NCI-H2196 treated with DMSO at 0.1 percent for 48 hours (cell line): ENCODE measurements around the gene DOK6.
"Not testable (repeated sequence)": the region's sequence is repeated elsewhere in the genome, so short reads cannot be mapped to it uniquely, and the experiment has no call there.

Experiments used
- DNase-seq: peaks from one replicate; lab custom pipeline; 2025; ENCODE audit not compliant: unreplicated experiment; lab: John Stamatoyannopoulos, UW

Gene DOK6

GRCh38 chr18:69853051-69853450 is 452.4 kb downstream of the DOK6 start:
- no peak for DNase-seq

GRCh38 chr18:69854455-69854854 is 453.8 kb downstream of the DOK6 start:
- no peak for DNase-seq

DNA sequence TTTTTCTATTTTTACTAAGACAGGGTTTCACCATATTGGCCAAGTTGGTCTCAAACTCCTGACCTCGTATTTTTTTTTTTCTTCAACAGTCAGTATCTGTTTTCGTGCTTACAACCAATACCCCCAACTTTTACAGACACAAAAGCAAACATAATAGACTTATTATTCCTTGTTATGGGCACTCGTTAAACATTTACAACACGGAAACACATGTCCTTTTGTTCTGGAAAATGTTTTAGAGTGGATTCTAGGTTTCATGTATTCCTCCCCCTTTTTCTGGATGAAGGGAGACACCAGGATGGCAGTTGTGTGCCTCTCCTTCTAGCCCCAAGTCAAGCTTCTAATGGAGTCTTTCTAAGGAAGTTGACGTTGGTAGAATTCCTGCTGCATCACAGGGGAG is 458.2 kb downstream of the DOK6 start:
- DNase-seq: no peak

GRCh38 chr18:69864802-69865201 is 464.1 kb downstream of the DOK6 start:
- not testable (repeated sequence) for DNase-seq

DNA sequence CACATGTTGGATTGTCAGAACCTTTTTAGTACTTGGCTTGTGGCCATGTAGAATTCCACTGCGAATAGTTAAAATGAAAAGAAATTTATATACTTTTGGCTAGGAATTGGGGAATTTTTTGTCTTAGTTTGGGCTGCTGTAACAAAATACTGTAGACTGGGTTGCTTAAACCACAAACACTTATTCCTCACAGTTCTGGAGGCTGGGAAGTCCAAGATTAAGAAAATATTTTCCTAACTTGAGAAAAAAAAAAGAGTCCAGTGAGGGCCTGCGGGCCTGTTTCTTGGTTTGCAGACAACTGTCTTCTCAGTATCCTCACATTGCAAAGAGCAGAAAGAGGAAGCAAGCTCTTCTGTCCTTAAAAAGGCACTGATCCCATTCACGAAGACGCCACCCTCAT is 465.1 kb downstream of the DOK6 start:
- no peak for DNase-seq

- DNase-seq: no peak
These were observed 465.5 kb downstream of the DOK6 start for GRCh38 chr18:69866212-69866611.

DNA sequence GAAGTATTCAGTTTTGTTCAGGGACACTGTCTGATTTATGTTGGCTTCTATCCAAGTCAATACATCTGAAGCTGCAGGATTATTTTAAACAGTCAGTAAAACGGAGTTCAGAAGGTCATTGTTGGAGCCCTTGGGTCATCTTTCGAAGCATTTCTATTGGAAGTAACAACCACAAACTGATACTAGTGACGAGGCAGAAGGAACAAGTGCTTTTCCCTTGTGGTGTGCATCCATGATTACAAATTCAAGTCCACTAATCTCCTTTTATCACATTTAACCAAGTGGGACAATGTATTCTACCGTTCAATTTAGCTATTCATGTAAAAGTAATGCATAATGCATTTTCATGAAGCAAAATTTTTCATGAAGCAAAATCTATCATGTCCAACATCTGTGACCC is 470.0 kb downstream of the DOK6 start:
- DNase-seq: no peak

GRCh38 chr18:69871363-69871762 is 470.7 kb downstream of the DOK6 start:
- no peak for DNase-seq

- no peak for DNase-seq
These were observed 472.0 kb downstream of the DOK6 start for GRCh38 chr18:69872661-69873060.

- DNase-seq: no peak
These were observed 473.4 kb downstream of the DOK6 start for GRCh38 chr18:69874058-69874457.

- no peak for DNase-seq
These were observed 475.8 kb downstream of the DOK6 start for GRCh38 chr18:69876490-69876889.

DNA sequence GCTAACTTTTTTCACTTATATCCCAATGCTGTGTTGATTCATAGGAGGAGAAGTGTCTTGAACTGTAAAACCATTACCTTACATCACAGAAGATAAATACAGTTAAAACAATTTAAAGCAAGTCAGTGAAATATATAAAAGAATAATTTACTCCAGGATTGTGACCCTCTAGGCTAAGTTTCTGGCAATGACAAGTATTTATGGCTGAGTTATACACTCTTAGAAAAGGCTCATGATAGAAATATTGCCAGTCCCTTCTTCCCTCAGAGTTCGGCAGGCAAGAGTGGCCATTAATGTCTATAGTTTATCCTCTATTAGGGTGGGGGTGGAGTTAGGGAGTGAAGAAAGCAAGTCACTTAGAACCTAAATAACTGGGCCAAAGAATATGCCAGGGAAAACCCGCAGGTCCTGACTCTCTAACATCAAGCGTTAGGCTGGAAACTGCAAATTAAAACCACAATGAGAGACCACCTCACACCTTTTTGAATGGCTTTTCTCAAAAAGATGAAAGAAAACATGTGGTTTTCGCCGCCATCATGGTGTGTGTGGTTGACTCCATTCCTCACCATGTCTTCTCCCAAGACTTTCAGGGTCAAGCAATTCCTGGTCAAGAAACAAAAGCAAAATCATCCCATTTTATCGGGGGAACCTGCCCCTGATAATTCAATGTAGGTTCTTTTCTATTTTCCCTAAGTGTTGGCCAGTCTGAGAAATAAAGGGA is 477.7 kb downstream of the DOK6 start:
- DNase-seq: no peak

DNA sequence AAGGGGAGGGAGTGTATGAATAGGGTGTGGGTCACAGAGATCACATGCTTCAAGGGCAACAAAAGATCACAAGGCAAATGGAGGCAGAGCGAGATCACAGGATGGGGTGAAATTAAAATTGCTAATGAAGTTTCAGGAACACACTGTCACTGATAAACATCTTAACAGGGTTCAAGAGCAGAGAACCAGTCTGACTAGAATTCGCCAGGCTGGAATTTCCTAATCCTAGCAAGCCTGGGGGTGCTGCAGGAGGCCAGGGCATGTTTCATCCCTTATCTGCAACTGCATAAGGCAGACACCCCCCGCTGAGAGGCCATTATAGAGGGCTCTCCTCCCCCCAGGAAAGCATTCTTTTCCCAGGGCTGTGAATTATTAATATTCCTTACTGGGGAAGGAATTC is 478.4 kb downstream of the DOK6 start:
- DNase-seq: not testable (repeated sequence)

- DNase-seq: no peak
These were observed 479.4 kb downstream of the DOK6 start for GRCh38 chr18:69880083-69880482.

DNA sequence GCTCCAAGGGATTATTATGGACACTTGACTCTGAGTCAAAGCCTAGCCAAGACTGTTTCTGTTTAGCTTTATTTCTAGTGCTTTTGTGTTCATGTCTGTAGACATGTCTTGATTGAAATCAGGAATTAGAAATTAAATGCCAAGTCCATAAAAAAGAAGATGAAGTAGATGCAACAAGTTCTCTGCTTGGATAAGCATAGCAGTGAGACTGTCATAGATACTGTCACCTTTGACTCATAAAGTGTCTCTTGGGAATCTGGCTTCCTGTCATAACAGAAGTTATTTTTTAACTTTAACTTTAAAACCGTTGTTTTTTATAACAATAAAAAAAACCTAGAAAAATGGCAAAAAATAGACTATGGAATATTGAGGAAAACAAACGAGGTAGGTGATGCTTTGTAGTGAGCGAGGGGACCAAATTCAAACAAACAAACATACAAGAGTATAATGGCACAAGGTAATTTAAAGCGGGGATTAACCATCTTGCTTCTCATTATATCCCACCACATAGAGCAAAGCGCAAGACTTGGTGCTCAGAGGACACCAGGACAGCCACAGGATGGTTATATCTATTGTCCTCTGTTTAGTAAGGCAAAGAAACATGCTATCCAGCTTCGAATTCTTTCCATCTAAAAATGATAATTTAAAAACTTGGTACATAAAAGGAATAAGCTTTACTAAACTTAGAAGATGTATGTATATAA is 482.4 kb downstream of the DOK6 start:
- no peak for DNase-seq

DNA sequence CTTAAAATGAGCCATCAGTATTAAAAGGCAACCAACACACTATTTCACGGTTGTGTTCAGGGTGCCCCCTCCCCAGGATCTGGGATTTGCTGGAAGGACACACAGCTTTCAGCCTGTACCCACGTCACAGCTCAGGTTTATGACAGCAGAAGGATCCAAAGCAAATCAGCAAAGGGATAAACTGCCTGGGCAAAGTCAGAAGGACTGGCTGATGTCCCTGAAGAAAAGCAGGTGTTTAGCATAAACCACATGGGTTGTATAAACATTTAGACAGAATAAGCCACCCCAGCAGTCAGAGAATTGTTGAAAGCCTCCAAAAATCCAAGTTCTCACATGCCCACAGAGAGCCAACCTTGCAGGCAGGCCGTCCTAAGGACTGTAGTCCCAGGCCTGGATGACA is 483.1 kb downstream of the DOK6 start:
- no peak for DNase-seq

- DNase-seq: no peak
These were observed 484.7 kb downstream of the DOK6 start for GRCh38 chr18:69885355-69885754.

DNA sequence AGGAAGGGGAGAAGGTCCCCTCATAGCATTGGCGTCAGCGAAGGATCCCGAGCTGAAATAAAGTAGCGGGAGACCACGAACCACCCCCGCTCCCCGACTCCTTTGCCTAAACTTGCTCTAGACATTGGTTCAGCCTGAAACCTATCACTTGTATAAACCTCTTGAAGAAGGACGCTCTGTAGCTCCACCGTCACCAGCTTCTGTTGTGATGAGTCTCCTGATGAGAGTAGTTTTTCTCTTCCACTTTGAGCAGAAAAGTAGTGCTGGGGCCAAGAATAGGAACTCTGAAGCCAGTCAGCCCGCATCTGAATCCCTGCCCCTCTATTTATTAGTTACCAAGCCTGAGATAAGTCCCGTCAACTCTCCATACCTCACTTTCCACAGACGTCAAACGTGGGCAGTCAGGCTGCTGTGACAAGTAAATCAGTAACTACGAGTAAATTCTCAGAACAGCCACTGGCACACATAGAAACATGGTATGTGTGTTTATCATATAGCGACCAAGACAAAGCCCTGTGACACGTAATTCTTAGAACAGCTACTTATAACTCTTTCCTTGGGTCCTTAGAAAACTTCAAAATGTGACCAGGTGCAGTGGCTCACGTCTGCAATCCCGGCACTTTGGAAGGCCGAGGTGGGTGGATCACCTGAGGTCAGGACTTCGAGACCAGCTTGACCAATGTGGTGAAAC is 485.3 kb downstream of the DOK6 start:
- DNase-seq: no peak

- DNase-seq: no peak
These were observed 486.6 kb downstream of the DOK6 start for GRCh38 chr18:69887256-69887655.

GRCh38 chr18:69889009-69889408 is 488.3 kb downstream of the DOK6 start:
- DNase-seq: no peak

GRCh38 chr18:69890558-69890957 is 489.9 kb downstream of the DOK6 start:
- DNase-seq: no peak

GRCh38 chr18:69894467-69894866 is 493.8 kb downstream of the DOK6 start:
- no peak for DNase-seq
